GM21381 (cell line): ENCODE results near the gene SLC12A5.
A peak's percentile ranks its signal among the peaks of the same experiment; 100 is the strongest.

ENCODE experiments used
- ATAC-seq: cut with Tn5 transposase; IDR thresholded peaks from one replicate; pipeline ENCODE4 v1.9.1; 2021; ENCODE audit warnings: mild to moderate bottlenecking, moderate library complexity; ENCODE audit not compliant: unreplicated experiment

SLC12A5 gene

GRCh38 chr20:46101957-46102356 lies 72.9 kb downstream of the SLC12A5 start:
- ATAC-seq: no peak

GRCh38 chr20:46102940-46103339 lies 73.9 kb downstream of the SLC12A5 start:
- no peak for ATAC-seq

GRCh38 chr20:46104262-46104661 lies 75.2 kb downstream of the SLC12A5 start:
- no peak for ATAC-seq

DNA sequence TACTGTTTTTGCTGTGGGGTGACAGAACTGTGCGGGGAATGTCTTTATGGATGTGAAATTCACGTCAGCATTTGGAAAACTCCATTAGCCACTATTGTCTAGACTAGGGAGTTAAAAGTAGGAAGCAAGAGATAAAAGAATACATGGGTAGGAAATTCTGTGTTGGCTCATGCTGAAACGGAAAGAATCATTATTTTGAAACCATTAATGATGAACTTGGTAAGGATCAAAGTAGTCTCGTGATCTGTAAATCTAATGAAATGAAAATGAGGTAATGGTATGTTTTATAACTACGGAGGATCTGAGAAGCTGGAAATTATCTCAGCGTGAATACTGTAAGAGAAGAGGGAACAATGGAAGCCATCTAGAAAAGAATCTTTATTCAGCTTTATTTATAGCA lies 78.0 kb downstream of the SLC12A5 start:
- ATAC-seq: no peak

DNA sequence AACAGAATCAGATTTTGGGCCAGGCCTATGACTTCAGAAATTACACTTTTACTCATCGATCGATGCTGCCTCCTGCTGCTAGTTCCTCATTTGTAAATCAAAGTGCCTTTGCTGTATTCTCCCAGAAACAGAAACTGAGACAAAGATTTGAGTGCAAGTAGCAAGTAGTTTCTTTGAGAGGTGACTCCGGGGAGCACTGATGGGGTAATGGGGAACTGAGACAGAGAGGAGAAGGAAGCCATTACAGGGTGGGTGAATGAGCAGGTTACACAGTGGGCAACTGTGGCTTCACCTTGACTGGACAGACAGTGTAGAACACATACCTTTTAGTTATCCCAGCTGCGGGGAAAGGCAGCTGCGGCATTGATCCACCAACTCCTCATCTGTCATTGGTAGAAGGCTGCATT lies 79.4 kb downstream of the SLC12A5 start:
- peak; percentile 87 for ATAC-seq

GRCh38 chr20:46108976-46109375 lies 80.0 kb downstream of the SLC12A5 start:
- ATAC-seq: no peak
